NCI-H2081 (cell line): Measurements from ENCODE around the gene AJAP1.

Source experiments
- DNase-seq, 2 experiments: peaks; one replicate each; lab custom pipeline; 2025; lab: John Stamatoyannopoulos, UW

Gene AJAP1

GRCh38 chr1:4830707-4831106 is 176.3 kb downstream of the AJAP1 start:
- no peak for DNase-seq

GRCh38 chr1:4836574-4836973 is 182.2 kb downstream of the AJAP1 start:
- no peak for DNase-seq

GRCh38 chr1:4837031-4837600 is 182.7 kb downstream of the AJAP1 start:
- no peak for DNase-seq

DNA sequence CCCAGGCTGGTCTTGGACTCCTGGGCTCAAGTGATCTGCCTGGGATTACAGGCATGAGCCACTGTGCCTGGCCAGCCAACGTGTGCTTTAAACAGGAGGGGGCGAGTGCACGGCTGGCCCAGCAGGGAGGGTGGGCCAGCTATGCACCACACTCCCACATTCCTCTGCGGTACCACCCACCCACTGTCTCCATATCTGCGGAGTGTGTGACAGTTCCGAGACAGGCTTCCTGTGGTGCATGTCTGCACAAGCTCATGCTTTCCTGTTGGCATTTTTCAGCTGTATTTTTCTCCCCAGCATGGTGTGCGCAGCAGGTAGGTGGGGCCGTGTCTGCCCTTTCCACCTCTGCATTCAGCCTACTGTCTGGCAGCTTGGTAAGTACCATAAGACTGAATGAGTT is 183.3 kb downstream of the AJAP1 start:
- DNase-seq = no peak

GRCh38 chr1:4838231-4838630 is 183.8 kb downstream of the AJAP1 start:
- DNase-seq = no peak
